Activated T-helper 17 cell treated with anti-CD3 and anti-CD28 coated beads, Interleukin-2, amount 50 U/mL, for 72 hours (primary cell): ENCODE data around the gene ASTN2. TPM values are rescaled to one million over a fixed set of nuclear protein-coding genes. Genes with fewer than 3 reads are reported as not detected.

ENCODE experiments used
- ATAC-seq: fragments of 150-1000 bp; cut with Tn5 transposase; replicated peaks from 2 replicates; pipeline ENCODE4 v1.10.0; 2021; ENCODE audit warnings: mild to moderate bottlenecking, moderate library complexity
- H3K27ac Mint-ChIP-seq: one replicate; pipeline ENCODE4 v1.8.0; 2022; ENCODE audit warnings: mixed read lengths
- H3K27me3 Mint-ChIP-seq: one replicate; pipeline ENCODE4 v1.8.0; 2022; ENCODE audit warnings: mixed read lengths
- H3K36me3 Mint-ChIP-seq: one replicate; pipeline ENCODE4 v1.8.0; 2022; ENCODE audit warnings: low read depth, mild to moderate bottlenecking, mixed read lengths
- H3K4me1 Mint-ChIP-seq: one replicate; pipeline ENCODE4 v1.8.0; 2022; ENCODE audit warnings: mixed read lengths
- H3K4me3 Mint-ChIP-seq: one replicate; pipeline ENCODE4 v1.8.0; 2022; ENCODE audit warnings: mild to moderate bottlenecking, mixed read lengths
- H3K9me3 Mint-ChIP-seq: one replicate; pipeline ENCODE4 v1.8.0; 2022; ENCODE audit warnings: mixed read lengths
- total RNA-seq, 2 donors: library from RNA; stranded (reverse); gene quantifications; one replicate each; pipeline ENCODE4 v1.2.3, GENCODE V29; 2022

ASTN2 gene
- total RNA-seq, 2 donors from 2014 or later: 3.3 to 5.4 TPM

GRCh38 chr9:116506685-116507084 lies 908.2 kb downstream of the ASTN2 start:
- Mint-ChIP-seq H3K36me3 (no peaks in the 10 kb centered on the region), H3K27ac (no peak overlapping the region), H3K4me1 (no peaks in the 10 kb centered on the region), H3K27me3 (no peaks in the 10 kb centered on the region), H3K4me3 (no peak overlapping the region), H3K9me3 (peaks cover 13% of the 10 kb centered on the region)
- no peak for ATAC-seq

- H3K36me3 Mint-ChIP-seq: no peaks in the 10 kb centered on the region
- peaks cover 12% of the 10 kb centered on the region for H3K9me3 Mint-ChIP-seq
- H3K27ac Mint-ChIP-seq: no peak overlapping the region
- H3K4me1 Mint-ChIP-seq: no peaks in the 10 kb centered on the region
- H3K27me3 Mint-ChIP-seq: no peaks in the 10 kb centered on the region
- no peak for ATAC-seq
- no peak overlapping the region for H3K4me3 Mint-ChIP-seq
Observed at GRCh38 chr9:116504893-116505480, 909.9 kb downstream of the ASTN2 start.

GRCh38 chr9:116504081-116504480 lies 910.8 kb downstream of the ASTN2 start:
- ATAC-seq: no peak
- H3K4me3 Mint-ChIP-seq: no peak overlapping the region
- H3K27me3 Mint-ChIP-seq: no peaks in the 10 kb centered on the region
- H3K27ac Mint-ChIP-seq: no peak overlapping the region
- H3K4me1 Mint-ChIP-seq: no peaks in the 10 kb centered on the region
- peaks cover 12% of the 10 kb centered on the region for H3K9me3 Mint-ChIP-seq
- no peaks in the 10 kb centered on the region for H3K36me3 Mint-ChIP-seq

- H3K4me3 Mint-ChIP-seq: no peak overlapping the region
- ATAC-seq: no peak
- H3K27ac Mint-ChIP-seq: no peak overlapping the region
- H3K27me3 Mint-ChIP-seq: no peaks in the 10 kb centered on the region
- no peaks in the 10 kb centered on the region for H3K4me1 Mint-ChIP-seq
- no peaks in the 10 kb centered on the region for H3K36me3 Mint-ChIP-seq
- peaks cover 8% of the 10 kb centered on the region for H3K9me3 Mint-ChIP-seq
Observed at GRCh38 chr9:116502746-116503145, 912.1 kb downstream of the ASTN2 start.

- H3K36me3 Mint-ChIP-seq: no peaks in the 10 kb centered on the region
- no peaks in the 10 kb centered on the region for H3K27me3 Mint-ChIP-seq
- H3K4me1 Mint-ChIP-seq: no peaks in the 10 kb centered on the region
- H3K27ac Mint-ChIP-seq: no peak overlapping the region
- ATAC-seq: no peak
- H3K4me3 Mint-ChIP-seq: no peak overlapping the region
- H3K9me3 Mint-ChIP-seq: peaks cover 8% of the 10 kb centered on the region
Observed at GRCh38 chr9:116501871-116502270, 913.0 kb downstream of the ASTN2 start.

GRCh38 chr9:116499986-116500871 lies 914.6 kb downstream of the ASTN2 start:
- no peak overlapping the region for H3K27ac Mint-ChIP-seq
- no peaks in the 10 kb centered on the region for H3K36me3 Mint-ChIP-seq
- ATAC-seq: no peak
- H3K9me3 Mint-ChIP-seq: peaks cover 8% of the 10 kb centered on the region
- no peaks in the 10 kb centered on the region for H3K27me3 Mint-ChIP-seq
- H3K4me3 Mint-ChIP-seq: no peak overlapping the region
- no peaks in the 10 kb centered on the region for H3K4me1 Mint-ChIP-seq

GRCh38 chr9:116499434-116499833 lies 915.4 kb downstream of the ASTN2 start:
- no peak for ATAC-seq
- H3K27me3 Mint-ChIP-seq: no peaks in the 10 kb centered on the region
- no peak overlapping the region for H3K27ac Mint-ChIP-seq
- no peaks in the 10 kb centered on the region for H3K36me3 Mint-ChIP-seq
- H3K4me3 Mint-ChIP-seq: no peak overlapping the region
- peaks cover 8% of the 10 kb centered on the region for H3K9me3 Mint-ChIP-seq
- H3K4me1 Mint-ChIP-seq: no peaks in the 10 kb centered on the region

GRCh38 chr9:116497095-116497890 lies 917.6 kb downstream of the ASTN2 start:
- no peak overlapping the region for H3K27ac Mint-ChIP-seq
- no peak for ATAC-seq
- H3K9me3 Mint-ChIP-seq: peaks cover 5% of the 10 kb centered on the region
- H3K4me1 Mint-ChIP-seq: no peaks in the 10 kb centered on the region
- H3K4me3 Mint-ChIP-seq: no peak overlapping the region
- no peaks in the 10 kb centered on the region for H3K36me3 Mint-ChIP-seq
- no peaks in the 10 kb centered on the region for H3K27me3 Mint-ChIP-seq

GRCh38 chr9:116496167-116496566 lies 918.7 kb downstream of the ASTN2 start:
- H3K9me3 Mint-ChIP-seq: no peaks in the 10 kb centered on the region
- no peaks in the 10 kb centered on the region for H3K27me3 Mint-ChIP-seq
- no peak overlapping the region for H3K27ac Mint-ChIP-seq
- no peak overlapping the region for H3K4me3 Mint-ChIP-seq
- no peak for ATAC-seq
- H3K4me1 Mint-ChIP-seq: no peaks in the 10 kb centered on the region
- no peaks in the 10 kb centered on the region for H3K36me3 Mint-ChIP-seq

- no peak overlapping the region for H3K4me3 Mint-ChIP-seq
- no peak for ATAC-seq
- H3K36me3 Mint-ChIP-seq: no peaks in the 10 kb centered on the region
- H3K9me3 Mint-ChIP-seq: no peaks in the 10 kb centered on the region
- H3K27ac Mint-ChIP-seq: no peak overlapping the region
- no peaks in the 10 kb centered on the region for H3K27me3 Mint-ChIP-seq
- no peaks in the 10 kb centered on the region for H3K4me1 Mint-ChIP-seq
Observed at GRCh38 chr9:116495725-116496124, 919.1 kb downstream of the ASTN2 start.

GRCh38 chr9:116494815-116495634 lies 919.8 kb downstream of the ASTN2 start:
- H3K9me3 Mint-ChIP-seq: no peaks in the 10 kb centered on the region
- H3K4me1 Mint-ChIP-seq: no peaks in the 10 kb centered on the region
- H3K27ac Mint-ChIP-seq: no peak overlapping the region
- H3K4me3 Mint-ChIP-seq: no peak overlapping the region
- H3K36me3 Mint-ChIP-seq: no peaks in the 10 kb centered on the region
- no peaks in the 10 kb centered on the region for H3K27me3 Mint-ChIP-seq
- peak; percentile 47 for ATAC-seq

GRCh38 chr9:116493183-116493860 lies 921.5 kb downstream of the ASTN2 start:
- H3K9me3 Mint-ChIP-seq: no peaks in the 10 kb centered on the region

GRCh38 chr9:116491659-116492058 lies 923.2 kb downstream of the ASTN2 start:
- no peaks in the 10 kb centered on the region for H3K27me3 Mint-ChIP-seq
- H3K4me1 Mint-ChIP-seq: no peaks in the 10 kb centered on the region
- no peaks in the 10 kb centered on the region for H3K9me3 Mint-ChIP-seq
- H3K4me3 Mint-ChIP-seq: no peak overlapping the region
- H3K36me3 Mint-ChIP-seq: no peaks in the 10 kb centered on the region
- no peak overlapping the region for H3K27ac Mint-ChIP-seq
- ATAC-seq: no peak

More at GRCh38 chr9:116493183-116493860, 921.5 kb downstream of the ASTN2 start:
- no peaks in the 10 kb centered on the region for H3K36me3 Mint-ChIP-seq
- H3K4me3 Mint-ChIP-seq: no peak overlapping the region
- no peak overlapping the region for H3K27ac Mint-ChIP-seq
- ATAC-seq: no peak
- no peaks in the 10 kb centered on the region for H3K27me3 Mint-ChIP-seq
- H3K4me1 Mint-ChIP-seq: no peaks in the 10 kb centered on the region
